Endometrium (tissue), 2 donors: ENCODE measurements around the gene SLC6A7.
"Not testable (repeated sequence)": the region's sequence is repeated elsewhere in the genome, so short reads cannot be mapped to it uniquely, and the experiment has no call there.

Experiments
- FAIRE-seq: peaks from 2 replicates; lab custom pipeline; 2012; peaks lifted over from hg19 to GRCh38; lab: Jason Lieb, UNC
- donor health status: control.
- donor health status: control.

Gene SLC6A7

DNA sequence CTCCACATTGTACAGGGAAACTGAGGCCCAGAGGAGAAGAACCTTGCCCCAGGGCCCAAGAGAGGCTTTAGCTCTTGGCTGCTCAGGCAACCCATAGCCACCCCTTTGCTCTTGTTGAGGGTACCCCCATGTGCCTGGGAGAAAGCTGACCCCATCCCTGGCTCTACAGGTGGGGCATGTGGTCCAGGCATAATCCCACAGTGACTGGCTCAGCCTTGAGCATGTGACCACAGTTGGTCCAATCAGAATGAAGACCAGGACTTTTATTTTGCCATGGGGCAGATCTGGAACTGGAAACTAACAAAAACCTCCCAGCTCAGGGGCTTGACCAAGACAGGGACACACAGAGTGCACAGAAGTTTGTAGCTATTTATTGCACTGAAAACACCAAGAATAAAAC lies 29.3 kb downstream of the SLC6A7 start:
- no peak for FAIRE-seq

GRCh38 chr5:150219861-150220260 lies 30.0 kb downstream of the SLC6A7 start:
- no peak for FAIRE-seq

DNA sequence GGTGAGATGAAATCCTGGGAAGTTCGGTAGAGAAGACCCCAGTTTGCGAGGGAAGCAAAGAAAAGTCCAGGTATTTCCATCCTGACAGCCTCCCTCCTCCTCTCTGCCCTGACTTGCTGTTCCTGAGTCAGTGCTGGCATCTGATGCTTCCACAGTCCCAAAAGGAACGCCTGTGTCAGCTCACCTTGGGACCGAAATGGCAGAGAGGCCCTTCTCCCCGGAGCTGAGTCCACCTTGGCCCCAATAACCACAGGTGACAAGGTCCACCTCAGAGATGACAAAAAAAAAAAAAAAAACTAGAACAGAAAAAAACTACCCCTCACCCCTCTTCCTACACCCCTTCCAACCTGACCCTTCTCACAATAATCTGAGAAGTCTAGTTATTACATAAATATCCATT lies 31.6 kb downstream of the SLC6A7 start:
- FAIRE-seq: no peak

- FAIRE-seq: no peak
Measured at GRCh38 chr5:150222906-150223305, 33.0 kb downstream of the SLC6A7 start.

DNA sequence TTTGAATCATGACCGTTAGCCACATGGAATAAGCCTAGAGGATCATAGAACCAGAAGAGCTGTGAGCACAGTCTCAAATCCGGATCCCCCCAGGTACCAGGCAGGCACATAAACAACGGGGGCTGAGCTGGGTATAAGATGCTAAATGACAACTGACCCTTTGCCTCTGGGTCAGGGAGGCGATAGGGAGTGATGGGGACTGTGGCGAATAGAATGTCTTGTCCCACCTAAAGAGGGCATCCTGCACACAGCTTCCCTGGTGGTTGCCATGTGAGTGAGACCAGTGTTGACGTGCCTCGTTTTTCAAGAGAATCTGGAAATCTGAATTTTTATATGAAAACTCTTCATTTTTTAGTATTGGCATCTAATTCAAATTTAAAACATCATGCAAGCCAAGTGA lies 33.6 kb downstream of the SLC6A7 start:
- FAIRE-seq: no peak

DNA sequence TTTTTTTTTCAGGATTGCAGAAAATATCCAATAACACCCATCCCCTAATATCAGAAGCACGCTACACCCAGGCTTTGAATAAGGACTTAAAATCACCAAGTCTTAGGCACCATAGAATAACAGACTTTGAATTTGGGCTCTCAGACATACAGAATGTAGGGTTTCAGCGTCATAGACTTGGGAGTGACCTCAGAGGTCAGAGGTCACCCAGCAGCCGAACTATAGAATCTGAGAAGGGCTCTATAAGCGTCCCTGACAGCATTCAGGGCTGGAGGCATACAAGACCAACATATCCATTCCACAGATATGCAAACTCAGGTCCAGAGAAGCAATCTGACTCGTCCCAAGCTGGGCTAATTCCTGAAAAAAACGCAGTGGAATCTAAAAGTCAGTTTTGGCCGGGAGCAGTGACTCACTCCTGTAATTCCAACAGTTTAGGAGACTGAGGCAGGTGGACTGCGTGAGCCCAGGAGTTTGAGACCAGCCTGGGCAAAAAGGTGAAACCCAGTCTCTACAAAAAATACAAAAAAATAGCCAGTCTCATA lies 34.7 kb downstream of the SLC6A7 start:
- FAIRE-seq: no peak

DNA sequence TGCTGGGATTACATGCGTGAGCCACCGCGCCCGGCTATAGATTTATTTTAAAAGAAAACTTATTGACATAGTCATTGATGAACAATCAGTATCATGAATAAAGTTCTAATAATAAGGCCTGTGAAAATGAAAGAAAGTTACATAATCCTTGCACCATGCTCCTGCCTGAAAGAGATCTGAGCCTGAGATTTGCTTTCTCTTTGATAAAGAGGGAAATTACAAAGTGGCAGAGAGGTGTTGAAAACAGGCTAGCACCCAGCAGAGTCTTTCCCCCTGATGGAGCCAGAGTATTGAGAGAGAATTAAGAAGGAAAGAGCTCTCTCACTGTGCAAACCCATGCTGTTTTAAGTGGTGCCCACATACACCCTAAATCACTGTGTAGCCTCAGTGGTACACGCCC lies 37.2 kb downstream of the SLC6A7 start:
- FAIRE-seq: no peak

DNA sequence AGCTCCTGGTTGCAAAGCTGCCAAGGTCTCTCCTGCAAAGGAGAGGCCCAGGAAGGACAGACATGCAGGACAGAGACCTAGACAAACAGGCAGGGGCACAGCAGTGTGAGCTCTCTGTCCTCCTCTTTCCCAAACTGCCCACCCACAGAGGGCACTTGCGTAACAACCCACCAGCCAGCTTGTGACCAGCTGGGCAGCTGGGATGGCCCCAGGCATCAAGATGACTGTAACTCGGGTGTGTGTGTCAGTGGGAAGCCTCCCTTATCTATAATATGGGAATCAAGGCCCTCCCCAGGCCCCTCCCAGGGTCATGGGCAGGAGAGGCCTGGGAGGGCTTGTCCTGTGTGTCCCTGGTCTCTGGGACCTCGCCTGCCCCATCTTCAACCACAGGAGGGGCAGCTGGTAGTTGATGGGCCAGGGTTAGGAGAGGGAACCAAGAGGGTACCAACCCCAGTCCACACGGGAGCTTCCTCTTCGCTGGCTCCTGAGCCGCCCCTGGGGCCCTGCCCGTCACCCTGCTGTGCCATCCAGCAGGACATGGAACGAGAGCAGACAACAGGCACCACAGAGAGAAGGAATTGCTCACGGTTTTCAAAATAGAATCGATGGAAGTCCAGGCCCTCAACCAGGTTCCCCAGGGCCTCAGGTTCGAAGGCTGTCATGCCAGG lies 37.9 kb downstream of the SLC6A7 start:
- FAIRE-seq: no peak

GRCh38 chr5:150229571-150229970 lies 39.7 kb downstream of the SLC6A7 start:
- FAIRE-seq: no peak

- FAIRE-seq: no peak
Measured at GRCh38 chr5:150230842-150231241, 41.0 kb downstream of the SLC6A7 start.

DNA sequence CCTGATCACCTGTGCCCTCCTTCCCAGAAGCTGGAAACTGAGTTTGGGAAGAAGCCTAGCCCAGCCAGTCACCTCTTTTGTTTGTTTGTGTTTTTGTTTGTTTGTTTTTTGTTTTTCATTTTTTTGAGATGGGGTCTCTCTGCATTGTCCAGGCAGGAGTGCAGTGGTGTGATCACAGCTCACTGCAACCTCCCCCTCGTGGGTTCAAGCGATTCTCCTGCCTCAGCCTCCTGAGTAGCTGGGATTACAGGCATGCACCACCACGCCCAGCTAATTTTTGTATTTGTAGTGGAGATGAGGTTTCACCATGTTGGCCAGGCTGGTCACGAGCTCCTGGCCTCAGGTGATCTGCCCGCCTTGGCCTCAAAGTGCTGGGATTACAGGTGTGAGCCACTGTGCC lies 43.8 kb downstream of the SLC6A7 start:
- not testable (repeated sequence) for FAIRE-seq

- FAIRE-seq: no peak
Measured at GRCh38 chr5:150234576-150235499, 45.0 kb downstream of the SLC6A7 start.

DNA sequence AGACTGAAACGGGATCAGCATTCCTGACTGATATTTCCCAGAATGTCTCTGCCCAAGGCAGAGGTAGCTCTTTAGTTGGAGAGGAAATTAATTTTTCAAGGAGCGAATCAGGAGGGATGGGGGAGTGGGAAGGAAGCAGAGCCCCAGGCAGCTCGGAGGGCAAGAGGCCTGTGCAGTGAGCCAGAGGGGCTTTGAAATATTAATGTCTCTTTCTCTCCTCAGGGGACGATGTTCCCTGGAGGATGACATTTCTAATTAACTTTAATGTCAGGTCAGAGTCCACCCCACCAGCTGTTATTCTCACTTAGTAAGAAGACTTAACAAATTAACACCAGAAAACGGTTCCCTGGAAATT lies 45.6 kb downstream of the SLC6A7 start:
- peak; percentile 91 for FAIRE-seq

- no peak for FAIRE-seq
Measured at GRCh38 chr5:150236313-150236712, 46.5 kb downstream of the SLC6A7 start.

GRCh38 chr5:150236981-150237754 lies 47.3 kb downstream of the SLC6A7 start:
- no peak for FAIRE-seq

- no peak for FAIRE-seq
Measured at GRCh38 chr5:150238646-150239045, 48.8 kb downstream of the SLC6A7 start.

- no peak for FAIRE-seq
Measured at GRCh38 chr5:150239099-150239793, 49.4 kb downstream of the SLC6A7 start.

- FAIRE-seq: no peak
Measured at GRCh38 chr5:150239794-150240122, 49.9 kb downstream of the SLC6A7 start.

DNA sequence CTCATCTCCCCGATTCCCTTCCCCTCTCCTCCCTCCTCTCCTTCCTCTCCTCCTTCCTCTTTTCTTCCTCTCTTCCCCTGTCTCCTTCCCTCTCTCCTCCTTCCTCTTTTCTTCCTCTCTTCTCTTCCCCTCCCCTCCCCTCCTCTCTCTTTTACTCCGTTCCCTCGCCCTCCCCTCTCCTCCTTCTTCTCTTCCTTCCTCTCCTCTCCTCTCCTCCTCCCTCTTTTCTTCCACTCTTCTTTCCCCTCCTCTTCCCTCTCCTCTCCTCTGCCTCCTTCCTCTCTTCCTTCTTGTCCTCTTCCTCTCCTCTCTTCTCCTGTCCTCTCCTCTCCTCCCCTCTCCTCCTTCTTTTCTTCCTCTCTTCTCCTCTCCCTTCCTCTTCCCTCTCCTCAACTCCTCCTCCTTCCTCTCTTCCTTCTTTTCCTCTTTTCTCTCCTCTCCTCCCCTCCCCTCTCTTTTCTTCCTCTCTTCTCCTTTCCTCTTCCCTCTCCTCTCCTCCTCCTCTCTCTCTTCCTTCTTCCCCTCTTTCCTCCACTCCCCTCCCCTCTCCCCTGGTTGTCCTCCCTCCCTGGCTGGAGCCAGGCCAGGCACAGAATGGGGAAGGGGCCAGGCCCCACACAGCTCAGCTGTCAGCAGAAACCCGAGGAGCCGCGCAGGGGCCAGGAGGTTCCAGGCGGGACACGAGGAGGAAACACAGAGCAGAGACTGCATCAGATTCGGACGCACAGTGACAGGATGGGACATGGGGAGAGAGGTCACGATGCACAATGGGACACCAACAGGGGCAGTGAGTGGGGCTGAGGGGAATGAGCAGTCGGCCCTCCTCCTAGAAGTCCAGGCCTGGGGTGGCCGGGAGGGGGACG lies 51.7 kb downstream of the SLC6A7 start:
- no peak for FAIRE-seq

- FAIRE-seq: no peak
Measured at GRCh38 chr5:150242251-150242894, 52.5 kb downstream of the SLC6A7 start.

GRCh38 chr5:150243590-150243989 lies 53.7 kb downstream of the SLC6A7 start:
- no peak for FAIRE-seq
